ENCODE measurements around the gene PHOSPHO2. TPM values are rescaled to one million over a fixed set of nuclear protein-coding genes. Genes with fewer than 3 reads are reported as not detected.

Gene PHOSPHO2
- total RNA-seq, 1 donor from 2014 or later: 16.8 TPM

- Histone ChIP-seq H3K36me3 (peaks cover 16% of the 10 kb centered on the region), H3K27me3 (no peaks in the 10 kb centered on the region), H3K9me3 (ENCODE audit: low read depth) (no peaks in the 10 kb centered on the region), H4K20me1 (ENCODE audit: low read depth) (peaks cover 73% of the 10 kb centered on the region), H3K79me2 (ENCODE audit: low read depth) (peaks cover 96% of the 10 kb centered on the region), H3F3A (ENCODE audit: low read depth) (no peaks in the 10 kb centered on the region), H3K4me3 (no peak overlapping the region), H3K4me2 (peak overlapping the region; percentile 5), H3K27ac (no peak overlapping the region), H2AFZ (replicated peaks) (no peak overlapping the region), H3K4me1 (peaks cover 34% of the 10 kb centered on the region), H3K9ac (no peak overlapping the region)
- TF ChIP-seq EZH2 (IDR thresholded peaks at IDR 0.05): no peak
- Mint-ChIP-seq H3K27me3 (ENCODE audit: insufficient read depth, low read depth) (peaks cover 3% of the 10 kb centered on the region), H3K27ac (no peak overlapping the region), H3K36me3 (peaks cover 40% of the 10 kb centered on the region), H3K9me3 (no peaks in the 10 kb centered on the region), H3K4me1 (peaks cover 32% of the 10 kb centered on the region), H3K4me3 (no peak overlapping the region)
- no peak for DNase-seq (ENCODE audit: low spot score)
Observed at GRCh38 chr2:169739351-169739750, 45.1 kb downstream of the PHOSPHO2 start.

GRCh38 chr2:169743549-169743948 is 49.3 kb downstream of the PHOSPHO2 start:
- H3K4me3 Mint-ChIP-seq: no peak overlapping the region
- peak; percentile 34 for DNase-seq (ENCODE audit: low spot score)
- Histone ChIP-seq H3K27me3 (no peaks in the 10 kb centered on the region), H3K9me3 (ENCODE audit: low read depth) (no peaks in the 10 kb centered on the region), H3K4me1 (peaks cover 6% of the 10 kb centered on the region), H3K79me2 (ENCODE audit: low read depth) (peaks cover 72% of the 10 kb centered on the region), H3K27ac (no peak overlapping the region), H3K9ac (no peak overlapping the region), H3F3A (ENCODE audit: low read depth) (peaks cover 9% of the 10 kb centered on the region), H4K20me1 (ENCODE audit: low read depth) (peaks cover 48% of the 10 kb centered on the region), H3K4me3 (no peak overlapping the region), H3K4me2 (peak overlapping the region; percentile 6), H3K36me3 (peaks cover 25% of the 10 kb centered on the region), H2AFZ (replicated peaks) (no peak overlapping the region)
- H3K27ac Mint-ChIP-seq: no peak overlapping the region
- peaks cover 7% of the 10 kb centered on the region for H3K4me1 Mint-ChIP-seq
- H3K9me3 Mint-ChIP-seq: no peaks in the 10 kb centered on the region
- no peak for TF ChIP-seq CTCF (IDR thresholded peaks at IDR 0.05)
- TF ChIP-seq EZH2 (IDR thresholded peaks at IDR 0.05): no peak
- no peak for TF ChIP-seq EZH2phosphoT487 (IDR thresholded peaks at IDR 0.05)
- H3K27me3 Mint-ChIP-seq (ENCODE audit: insufficient read depth, low read depth): peaks cover 2% of the 10 kb centered on the region
- peaks cover 48% of the 10 kb centered on the region for H3K36me3 Mint-ChIP-seq

GRCh38 chr2:169746240-169746639 is 52.0 kb downstream of the PHOSPHO2 start:
- no peaks in the 10 kb centered on the region for H3K4me1 Mint-ChIP-seq
- no peak overlapping the region for H3K27ac Mint-ChIP-seq
- Histone ChIP-seq H4K20me1 (ENCODE audit: low read depth) (peaks cover 29% of the 10 kb centered on the region), H3K36me3 (peaks cover 31% of the 10 kb centered on the region), H3K9ac (no peak overlapping the region), H2AFZ (replicated peaks) (no peak overlapping the region), H3K4me2 (no peak overlapping the region), H3K27ac (no peak overlapping the region), H3K4me1 (peaks cover 6% of the 10 kb centered on the region), H3K79me2 (ENCODE audit: low read depth) (peaks cover 55% of the 10 kb centered on the region), H3K9me3 (ENCODE audit: low read depth) (no peaks in the 10 kb centered on the region), H3K4me3 (no peak overlapping the region), H3F3A (ENCODE audit: low read depth) (peaks cover 20% of the 10 kb centered on the region), H3K27me3 (no peaks in the 10 kb centered on the region)
- DNase-seq (ENCODE audit: low spot score): no peak
- TF ChIP-seq CTCF (IDR thresholded peaks at IDR 0.05) (no peak), EZH2phosphoT487 (IDR thresholded peaks at IDR 0.05) (no peak), EZH2 (IDR thresholded peaks at IDR 0.05) (no peak)
- peaks cover 2% of the 10 kb centered on the region for H3K27me3 Mint-ChIP-seq (ENCODE audit: insufficient read depth, low read depth)
- no peak overlapping the region for H3K4me3 Mint-ChIP-seq
- H3K36me3 Mint-ChIP-seq: peaks cover 49% of the 10 kb centered on the region
- H3K9me3 Mint-ChIP-seq: no peaks in the 10 kb centered on the region

DNA sequence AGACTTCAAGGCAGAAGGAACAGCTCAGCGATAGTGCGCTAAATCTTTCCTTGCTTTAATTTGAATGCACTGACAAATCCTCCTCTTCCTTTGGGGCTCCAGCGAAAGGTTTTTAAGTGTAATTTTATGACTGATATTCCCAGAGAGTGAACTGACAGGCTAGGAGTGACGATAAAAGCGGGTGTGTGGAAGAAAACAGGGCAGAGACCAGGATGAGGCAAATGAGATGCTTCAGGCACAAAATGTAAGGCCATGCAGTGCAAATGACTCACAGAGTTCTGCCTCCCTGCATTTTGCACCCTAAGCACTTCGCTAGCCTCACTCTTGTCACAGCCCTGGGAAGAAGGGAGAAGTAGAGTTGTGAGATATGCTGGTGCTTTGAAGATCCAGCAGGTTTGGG is 54.0 kb downstream of the PHOSPHO2 start:
- Histone ChIP-seq H3K4me1 (peaks cover under 1% of the 10 kb centered on the region), H2AFZ (replicated peaks) (no peak overlapping the region), H3K36me3 (peaks cover 34% of the 10 kb centered on the region), H3K27ac (no peak overlapping the region), H3K79me2 (ENCODE audit: low read depth) (peaks cover 37% of the 10 kb centered on the region), H3K9me3 (ENCODE audit: low read depth) (no peaks in the 10 kb centered on the region), H3K9ac (no peak overlapping the region), H3F3A (ENCODE audit: low read depth) (peaks cover 28% of the 10 kb centered on the region), H3K4me2 (no peak overlapping the region), H3K27me3 (no peaks in the 10 kb centered on the region), H4K20me1 (ENCODE audit: low read depth) (peaks cover 17% of the 10 kb centered on the region), H3K4me3 (no peak overlapping the region)
- Mint-ChIP-seq H3K4me1 (no peaks in the 10 kb centered on the region), H3K4me3 (no peak overlapping the region), H3K27ac (no peak overlapping the region), H3K36me3 (peaks cover 40% of the 10 kb centered on the region), H3K9me3 (no peaks in the 10 kb centered on the region), H3K27me3 (ENCODE audit: insufficient read depth, low read depth) (peaks cover 2% of the 10 kb centered on the region)
- DNase-seq (ENCODE audit: low spot score): no peak
- TF ChIP-seq CTCF (IDR thresholded peaks at IDR 0.05): no peak
- no peak for TF ChIP-seq EZH2 (IDR thresholded peaks at IDR 0.05)
- TF ChIP-seq EZH2phosphoT487 (IDR thresholded peaks at IDR 0.05): no peak

Small RNA genes lying within 50 kb of the gene (small RNA-seq; reads per million reads assigned to genes)
- not detected for gene RF00432

Other genes with a start within 250 kb of the PHOSPHO2 start
- 3.8 and 6.2 TPM in 2 replicates for gene BBS5, start 215.0 kb upstream of the PHOSPHO2 start, total RNA-seq (ENCODE audit: low replicate concordance)
- 0.06 and 0.31 TPM in 2 replicates for gene KLHL41, start 184.8 kb upstream of the PHOSPHO2 start, total RNA-seq (ENCODE audit: low replicate concordance)
- gene FASTKD1, start 120.6 kb upstream of the PHOSPHO2 start, total RNA-seq (ENCODE audit: low replicate concordance): 50.6 and 60.3 TPM in 2 replicates
- 50.0 and 88.4 TPM in 2 replicates for gene PPIG, start 110.1 kb upstream of the PHOSPHO2 start, total RNA-seq (ENCODE audit: low replicate concordance)
- 1.2 and 2.5 TPM in 2 replicates for gene CFAP210, start 64 bp upstream of the PHOSPHO2 start, total RNA-seq (ENCODE audit: low replicate concordance)
- gene KLHL23, start 39.4 kb downstream of the PHOSPHO2 start, total RNA-seq (ENCODE audit: low replicate concordance): 72.4 and 107 TPM in 2 replicates
- 198 and 296 TPM in 2 replicates for gene SSB, start 104.4 kb downstream of the PHOSPHO2 start, total RNA-seq (ENCODE audit: low replicate concordance)
- gene METTL5, start 130.4 kb downstream of the PHOSPHO2 start, total RNA-seq (ENCODE audit: low replicate concordance): 98.5 and 146 TPM in 2 replicates
- 19.1 and 31.7 TPM in 2 replicates for gene UBR3, start 133.0 kb downstream of the PHOSPHO2 start, total RNA-seq (ENCODE audit: low replicate concordance)

Measured in neural progenitor cell (in vitro differentiated cells).